HepG2 (cell line): ENCODE results near the gene LAMB4. TPM values are rescaled to one million over a fixed set of nuclear protein-coding genes. Genes with fewer than 3 reads are reported as not detected.

ENCODE experiments used
- FOXA1 ChIP-seq, 2 experiments: fragments of 450-650 bp in 1 of 2; sonication (generic) in 1 of 2; formaldehyde crosslinking in 1 of 2; IDR thresholded peaks; 2 replicates each; pipeline versions ENCODE4 v1.4.0 to v1.6.1; 2016 to 2020; ENCODE audit warnings: missing genetic modification reagents in 1 of 2
- HIVEP1 ChIP-seq: sonication (generic); formaldehyde crosslinking; IDR thresholded peaks from 2 replicates; pipeline ENCODE4 v1.4.0; 2020; ENCODE audit warnings: mild to moderate bottlenecking, missing genetic modification reagents
- HMG20A ChIP-seq: IDR thresholded peaks from 2 replicates; pipeline ENCODE4 v1.6.1; 2016; ENCODE audit warnings: borderline replicate concordance
- HMG20B ChIP-seq: conservative IDR thresholded peaks from 2 replicates; pipeline ENCODE4 v1.6.1; 2016; ENCODE audit warnings: missing genetic modification reagents, missing compliant biosample characterization
- HOXA5 ChIP-seq: sonication (generic); formaldehyde crosslinking; IDR thresholded peaks from 2 replicates; pipeline ENCODE4 v1.4.0; 2020; ENCODE audit warnings: missing genetic modification reagents
- KLF16 ChIP-seq, 2 experiments: sonication (generic) in 1 of 2; formaldehyde crosslinking in 1 of 2; IDR thresholded peaks; 2 replicates each; pipeline versions ENCODE4 v1.6.1 to v1.8.0; 2016 to 2023; ENCODE audit warnings: missing genetic modification reagents in 2 of 2, missing compliant biosample characterization in 1 of 2
- MBNL3 ChIP-seq: fragments of 250-450 bp; sonication (Bioruptor Pico); conservative IDR thresholded peaks from 2 replicates; pipeline ENCODE4 v1.8.0; 2022; ENCODE audit warnings: mild to moderate bottlenecking, inconsistent platforms
- MXD3 ChIP-seq: IDR thresholded peaks from 2 replicates; pipeline ENCODE4 v1.6.1; 2016; ENCODE audit warnings: mild to moderate bottlenecking, missing biosample characterization, missing genetic modification reagents
- NR2F6 ChIP-seq, 2 experiments: IDR thresholded peaks; 2 replicates each; pipeline ENCODE4 v1.6.1; 2016; ENCODE audit warnings: antibody characterized with exemption in 1 of 2, mild to moderate bottlenecking in 1 of 2
- PREB ChIP-seq: sonication (generic); formaldehyde crosslinking; IDR thresholded peaks from 2 replicates; pipeline ENCODE4 v1.4.0; 2020; ENCODE audit warnings: missing genetic modification reagents
- REST ChIP-seq, 2 experiments: IDR thresholded peaks; 2 replicates each; pipeline ENCODE4 v1.6.1; 2011 to 2012; ENCODE audit warnings: low read length in 2 of 2, borderline replicate concordance in 1 of 2, low read depth in 1 of 2, mild to moderate bottlenecking in 1 of 2, moderate library complexity in 1 of 2
- RXRB ChIP-seq: IDR thresholded peaks from 2 replicates; pipeline ENCODE4 v1.6.1; 2016; ENCODE audit warnings: borderline replicate concordance, missing genetic modification reagents, missing compliant biosample characterization
- SOX6 ChIP-seq, 2 experiments: fragments of 450-650 bp in 1 of 2; sonication (generic) in 1 of 2; formaldehyde crosslinking in 1 of 2; IDR thresholded peaks; 2 replicates each; pipeline versions ENCODE4 v1.4.0 to v1.6.1; 2017 to 2020; ENCODE audit warnings: antibody characterized with exemption in 1 of 2, mild to moderate bottlenecking in 1 of 2, missing genetic modification reagents in 1 of 2
- ZNF17 ChIP-seq: sonication (generic); formaldehyde crosslinking; IDR thresholded peaks from 2 replicates; pipeline ENCODE4 v1.5.0; 2020; ENCODE audit warnings: mild to moderate bottlenecking, missing genetic modification reagents
- ZNF431 ChIP-seq: sonication (generic); formaldehyde crosslinking; IDR thresholded peaks from 2 replicates; pipeline ENCODE4 v1.9.0; 2022; ENCODE audit warnings: missing genetic modification reagents, low read depth, mild to moderate bottlenecking, borderline replicate concordance
- ZNF75D ChIP-seq: sonication (generic); formaldehyde crosslinking; IDR thresholded peaks from 2 replicates; pipeline ENCODE4 v1.8.1; 2023; ENCODE audit warnings: missing genetic modification reagents, mild to moderate bottlenecking, borderline replicate concordance
- ZNF83 ChIP-seq: sonication (generic); formaldehyde crosslinking; IDR thresholded peaks from 2 replicates; pipeline ENCODE4 v1.4.0; 2020; ENCODE audit warnings: missing genetic modification reagents, mild to moderate bottlenecking, borderline replicate concordance
- polyA plus RNA-seq, 8 experiments: library from polyadenylated mRNA; depleted of rRNA in 3 of 8; stranded (reverse) in 7 of 8; unstranded in 1 of 8; fragments of >200 nt; fragmentation: Illumina TruSeq in 4 of 8; extraction: Trizol in 4 of 8; gene quantifications; 2 replicates each; pipeline versions ENCODE4 v1.2.1 to v1.2.3, GENCODE V29; 2011 to 2016; ENCODE audit warnings: low read depth in 4 of 8, missing spikeins in 1 of 8, mixed read lengths in 1 of 8; ENCODE audit not compliant: insufficient read depth in 1 of 8
- total RNA-seq, 5 experiments: library from RNA; depleted of rRNA; stranded (reverse); fragments of >200 nt; fragmentation: Illumina TruSeq; extraction: Trizol; gene quantifications; 2 replicates each; pipeline ENCODE4 v1.2.3, GENCODE V29; 2016; ENCODE audit warnings: low read depth in 1 of 5

Gene LAMB4
- total and polyA plus RNA-seq, 2 of the 13 experiments (the other 11 are each of a cell fraction or from before 2014, with no cell fraction given): 0.05 TPM; not detected in 1

- no peak for TF ChIP-seq ZNF17 (CRISPR knock-in tag)
- peak; percentile 75 for TF ChIP-seq RXRB (CRISPR knock-in tag)
- no peak for TF ChIP-seq PREB
- peak; percentile 97 for TF ChIP-seq HMG20A (CRISPR knock-in tag)
- TF ChIP-seq ZNF75D: no peak
- TF ChIP-seq NR2F6 (IDR thresholded peaks at IDR 0.05): peak; percentile 96
- TF ChIP-seq NR2F6 (CRISPR knock-in tag; IDR thresholded peaks at IDR 0.05): peak; percentile 75
- TF ChIP-seq MXD3 (CRISPR knock-in tag): no peak
- TF ChIP-seq KLF16 (CRISPR knock-in tag; IDR thresholded peaks at IDR 0.05): no peak
- peak; percentile 89 for TF ChIP-seq HMG20B (CRISPR knock-in tag)
- TF ChIP-seq MBNL3 (CRISPR knock-in tag): no peak
- TF ChIP-seq HOXA5 (CRISPR knock-in tag): no peak
- no peak for TF ChIP-seq HIVEP1 (CRISPR knock-in tag)
- TF ChIP-seq ZNF83: no peak
- peak; percentile 77 for TF ChIP-seq FOXA1 (IDR thresholded peaks at IDR 0.05)
- TF ChIP-seq FOXA1 (CRISPR knock-in tag; IDR thresholded peaks at IDR 0.05): peak; percentile 90
- peak in 1 of 2 experiments; percentile 75; a peak in 1 of 4 replicates for TF ChIP-seq REST (IDR thresholded peaks at IDR 0.05; ENCODE audit: borderline replicate concordance in 1 of 2, low read depth in 1 of 2, low read length in 2 of 2)
- TF ChIP-seq SOX6 (IDR thresholded peaks at IDR 0.05): no peak
- TF ChIP-seq SOX6 (CRISPR knock-in tag; IDR thresholded peaks at IDR 0.05): peak; percentile 87
- no peak for TF ChIP-seq ZNF431 (CRISPR knock-in tag)
Observed at GRCh38 chr7:108028111-108028510, 102.0 kb downstream of the LAMB4 start (continued).
